Muscle layer of colon (tissue), 2 donors: ENCODE data around the gene ACTN2.

Source experiments
- H3K27ac ChIP-seq: one replicate; pipeline ENCODE4 v1.7.0; 2013; ENCODE audit warnings: low read depth, mild to moderate bottlenecking, low read length, moderate library complexity
- H3K27me3 ChIP-seq, 2 donors: one replicate each; pipeline ENCODE4 v1.7.0; 2013; ENCODE audit warnings: low read length in 2 of 2, mild to moderate bottlenecking in 2 of 2; ENCODE audit not compliant: insufficient read depth in 2 of 2, control insufficient read depth in 1 of 2
- H3K36me3 ChIP-seq: one replicate; pipeline ENCODE4 v1.7.0; 2013; ENCODE audit warnings: mild to moderate bottlenecking, low read length; ENCODE audit not compliant: insufficient read depth
- H3K4me1 ChIP-seq: one replicate; pipeline ENCODE4 v1.7.0; 2013; ENCODE audit warnings: mild to moderate bottlenecking, low read length; ENCODE audit not compliant: insufficient read depth
- H3K4me3 ChIP-seq, 2 donors: one replicate each; pipeline ENCODE4 v1.7.0; 2013; ENCODE audit warnings: low read length in 2 of 2, low read depth in 1 of 2, mild to moderate bottlenecking in 1 of 2, moderate library complexity in 1 of 2
- H3K9ac ChIP-seq: one replicate; pipeline ENCODE4 v1.7.0; 2013; ENCODE audit warnings: low read length
- H3K9me3 ChIP-seq: one replicate; pipeline ENCODE4 v1.7.0; 2013; ENCODE audit warnings: mild to moderate bottlenecking, low read length
- donor health status: abdominal sarcoma.
- donor health status: Adenocarcinoma of cecum.

ACTN2 gene

DNA sequence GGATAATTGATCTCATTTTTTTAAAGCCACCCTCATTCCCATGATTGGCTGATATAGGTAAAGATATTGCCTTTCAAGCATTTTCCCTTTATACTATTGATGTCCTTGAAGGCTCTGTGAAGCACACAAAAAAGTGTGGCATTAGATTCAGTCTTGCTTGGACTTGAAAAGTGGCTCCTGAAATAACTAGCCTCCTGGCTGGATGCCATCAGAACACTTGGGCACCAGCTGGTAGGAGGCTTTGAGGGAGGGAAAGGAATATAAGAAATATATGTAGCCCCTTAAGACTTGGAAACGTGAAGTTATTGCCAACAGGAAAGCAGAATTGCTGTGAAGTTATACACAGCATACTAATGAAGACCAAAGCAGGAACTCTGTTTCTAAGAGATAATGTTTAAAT lies 122.8 kb downstream of the ACTN2 start:
- no peaks in the 10 kb centered on the region for H3K9me3 ChIP-seq
- peaks cover 41% of the 10 kb centered on the region for H3K36me3 ChIP-seq
- H3K27ac ChIP-seq, result no peak overlapping the region
- H3K4me1 ChIP-seq, result no peaks in the 10 kb centered on the region
- no peak overlapping the region for H3K4me3 ChIP-seq
- no peak overlapping the region for H3K9ac ChIP-seq
- H3K27me3 ChIP-seq, result no peaks in the 10 kb centered on the region

- Histone ChIP-seq H3K4me1 (no peaks in the 10 kb centered on the region), H3K9me3 (no peaks in the 10 kb centered on the region), H3K9ac (no peak overlapping the region), H3K36me3 (peaks cover 47% of the 10 kb centered on the region), H3K4me3 (no peak overlapping the region), H3K27me3 (no peaks in the 10 kb centered on the region), H3K27ac (no peak overlapping the region)
Observed at GRCh38 chr1:236810018-236810417, 123.7 kb downstream of the ACTN2 start.

GRCh38 chr1:236812334-236813030 lies 126.2 kb downstream of the ACTN2 start:
- Histone ChIP-seq H3K9ac (no peak overlapping the region), H3K36me3 (peaks cover 49% of the 10 kb centered on the region), H3K4me1 (no peaks in the 10 kb centered on the region), H3K4me3 (no peak overlapping the region), H3K9me3 (no peaks in the 10 kb centered on the region), H3K27me3 (no peaks in the 10 kb centered on the region), H3K27ac (no peak overlapping the region)
